Neural progenitor cell (in vitro differentiated cells): Measurements from ENCODE around the gene LLCFC1. TPM values are rescaled to one million over a fixed set of nuclear protein-coding genes. Genes with fewer than 3 reads are reported as not detected.

Experiments used
- DNase-seq: peaks from one replicate; pipeline ENCODE4 v3.0.0-alpha.2; 2016; ENCODE audit warnings: low spot score
- H2AFZ ChIP-seq: fragments of 200-600 bp; sonication (generic); replicated peaks from 2 replicates; pipeline ENCODE4 v1.6.1; 2016; ENCODE audit warnings: antibody characterized with exemption
- H3F3A ChIP-seq: fragments of 200-600 bp; sonication (generic); 2 replicates; pipeline ENCODE4 v1.6.1; 2016; ENCODE audit warnings: antibody characterized with exemption, low read depth
- H3K27ac ChIP-seq: fragments of 200-600 bp; sonication (generic); 2 replicates; pipeline ENCODE4 v1.5.1; 2016; ENCODE audit warnings: mild to moderate bottlenecking
- H3K27me3 ChIP-seq: fragments of 200-600 bp; sonication (generic); 2 replicates; pipeline ENCODE4 v1.6.1; 2016; ENCODE audit warnings: mild to moderate bottlenecking, moderate library complexity
- H3K36me3 ChIP-seq: fragments of 200-600 bp; sonication (generic); 2 replicates; pipeline ENCODE4 v1.5.1; 2016
- H3K4me1 ChIP-seq: fragments of 200-600 bp; sonication (generic); 2 replicates; pipeline ENCODE4 v1.6.1; 2016; ENCODE audit warnings: mixed run types
- H3K4me2 ChIP-seq: fragments of 200-600 bp; sonication (generic); 2 replicates; pipeline ENCODE4 v1.6.1; 2016
- H3K4me3 ChIP-seq: fragments of 200-600 bp; sonication (generic); 2 replicates; pipeline ENCODE4 v1.5.1; 2016
- H3K79me2 ChIP-seq: fragments of 200-600 bp; sonication (generic); 2 replicates; pipeline ENCODE4 v1.6.1; 2016; ENCODE audit warnings: low read depth
- H3K9ac ChIP-seq: fragments of 200-600 bp; sonication (generic); 2 replicates; pipeline ENCODE4 v1.6.1; 2016
- H3K9me3 ChIP-seq: fragments of 200-600 bp; sonication (generic); 2 replicates; pipeline ENCODE4 v1.5.1; 2016; ENCODE audit warnings: low read depth
- H4K20me1 ChIP-seq: fragments of 200-600 bp; sonication (generic); 2 replicates; pipeline ENCODE4 v1.6.1; 2016; ENCODE audit warnings: low read depth
- H3K27ac Mint-ChIP-seq: 3 replicates; pipeline ENCODE4 v1.8.0; 2021; ENCODE audit warnings: mixed read lengths
- H3K27me3 Mint-ChIP-seq: 2 replicates; pipeline ENCODE4 v1.8.0; 2022; ENCODE audit warnings: low read depth, mild to moderate bottlenecking, inconsistent platforms, moderate library complexity, mixed read lengths; ENCODE audit not compliant: insufficient read depth
- H3K36me3 Mint-ChIP-seq: 3 replicates; pipeline ENCODE4 v1.8.0; 2021; ENCODE audit warnings: mixed read lengths
- H3K4me1 Mint-ChIP-seq: 3 replicates; pipeline ENCODE4 v1.8.0; 2021; ENCODE audit warnings: mixed read lengths
- H3K4me3 Mint-ChIP-seq: 3 replicates; pipeline ENCODE4 v1.8.0; 2021; ENCODE audit warnings: mild to moderate bottlenecking, moderate library complexity, mixed read lengths
- H3K9me3 Mint-ChIP-seq: 3 replicates; pipeline ENCODE4 v1.8.0; 2020; ENCODE audit warnings: mixed read lengths
- EZH2 ChIP-seq: fragments of 200-600 bp; sonication (generic); IDR thresholded peaks from 2 replicates; pipeline ENCODE4 v1.6.1; 2017; ENCODE audit warnings: antibody characterized with exemption, mild to moderate bottlenecking, moderate library complexity
- EZH2phosphoT487 ChIP-seq: fragments of 200-600 bp; sonication (generic); IDR thresholded peaks from 2 replicates; pipeline ENCODE4 v1.6.1; 2017; ENCODE audit warnings: antibody characterized with exemption
- total RNA-seq: library from RNA; depleted of rRNA; stranded (reverse); fragments of >200 nt; gene quantifications from 2 replicates; pipeline ENCODE4 v1.2.3, GENCODE V29; 2015; ENCODE audit warnings: low replicate concordance
- TF ChIP-seq, protein P1 (sequence below): fragments of 200-600 bp; sonication (generic); IDR thresholded peaks from 2 replicates; pipeline ENCODE4 v1.5.1; 2017; ENCODE audit warnings: antibody characterized with exemption, mild to moderate bottlenecking

Gene LLCFC1
- total RNA-seq, 1 donor from 2014 or later: not detected

- Mint-ChIP-seq H3K9me3 (no peaks in the 10 kb centered on the region), H3K27ac (no peak overlapping the region), H3K36me3 (no peaks in the 10 kb centered on the region), H3K4me3 (no peak overlapping the region), H3K4me1 (peaks cover 3% of the 10 kb centered on the region), H3K27me3 (peaks cover 2% of the 10 kb centered on the region)
- Histone ChIP-seq H3K4me1 (no peaks in the 10 kb centered on the region), H3K79me2 (no peaks in the 10 kb centered on the region), H3K4me3 (no peak overlapping the region), H4K20me1 (no peaks in the 10 kb centered on the region), H2AFZ (no peak overlapping the region), H3K27ac (no peak overlapping the region), H3K9me3 (no peaks in the 10 kb centered on the region), H3K27me3 (no peaks in the 10 kb centered on the region), H3K36me3 (no peaks in the 10 kb centered on the region), H3K4me2 (no peak overlapping the region), H3F3A (no peaks in the 10 kb centered on the region), H3K9ac (no peak overlapping the region)
- DNase-seq: no peak
- TF ChIP-seq, protein P1, sequence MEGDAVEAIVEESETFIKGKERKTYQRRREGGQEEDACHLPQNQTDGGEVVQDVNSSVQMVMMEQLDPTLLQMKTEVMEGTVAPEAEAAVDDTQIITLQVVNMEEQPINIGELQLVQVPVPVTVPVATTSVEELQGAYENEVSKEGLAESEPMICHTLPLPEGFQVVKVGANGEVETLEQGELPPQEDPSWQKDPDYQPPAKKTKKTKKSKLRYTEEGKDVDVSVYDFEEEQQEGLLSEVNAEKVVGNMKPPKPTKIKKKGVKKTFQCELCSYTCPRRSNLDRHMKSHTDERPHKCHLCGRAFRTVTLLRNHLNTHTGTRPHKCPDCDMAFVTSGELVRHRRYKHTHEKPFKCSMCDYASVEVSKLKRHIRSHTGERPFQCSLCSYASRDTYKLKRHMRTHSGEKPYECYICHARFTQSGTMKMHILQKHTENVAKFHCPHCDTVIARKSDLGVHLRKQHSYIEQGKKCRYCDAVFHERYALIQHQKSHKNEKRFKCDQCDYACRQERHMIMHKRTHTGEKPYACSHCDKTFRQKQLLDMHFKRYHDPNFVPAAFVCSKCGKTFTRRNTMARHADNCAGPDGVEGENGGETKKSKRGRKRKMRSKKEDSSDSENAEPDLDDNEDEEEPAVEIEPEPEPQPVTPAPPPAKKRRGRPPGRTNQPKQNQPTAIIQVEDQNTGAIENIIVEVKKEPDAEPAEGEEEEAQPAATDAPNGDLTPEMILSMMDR: no peak
- TF ChIP-seq EZH2phosphoT487 (no peak), EZH2 (no peak)
Measured at GRCh38 chr7:142941541-142941940, 2.3 kb downstream of the LLCFC1 start.

DNA sequence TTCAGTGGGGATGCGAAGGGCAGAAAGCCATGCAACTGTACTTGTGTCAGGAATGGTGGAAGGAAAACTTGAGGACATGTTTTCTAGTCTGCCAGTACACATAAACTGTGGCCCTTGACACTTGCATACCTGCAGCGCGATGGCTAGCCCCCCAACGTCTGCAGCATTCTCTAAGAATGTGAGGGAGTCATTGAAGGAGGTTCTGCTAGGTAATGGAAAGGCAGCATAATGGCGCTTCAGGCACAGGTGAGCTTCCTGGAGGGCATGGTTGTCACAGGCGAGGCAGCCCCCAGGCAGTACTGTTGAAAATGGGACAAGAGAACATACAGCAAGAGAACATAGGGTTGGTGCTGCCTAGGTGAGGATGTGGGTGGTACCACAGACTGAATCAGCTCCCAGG, 3.5 kb downstream of the LLCFC1 start:
- no peaks in the 10 kb centered on the region for H3K27me3 ChIP-seq
- Mint-ChIP-seq H3K4me3 (no peak overlapping the region), H3K4me1 (peaks cover 3% of the 10 kb centered on the region), H3K27ac (no peak overlapping the region), H3K27me3 (peaks cover 2% of the 10 kb centered on the region), H3K9me3 (no peaks in the 10 kb centered on the region), H3K36me3 (no peaks in the 10 kb centered on the region)
- H3K36me3 ChIP-seq: no peaks in the 10 kb centered on the region
- no peak for TF ChIP-seq EZH2
- no peak for TF ChIP-seq EZH2phosphoT487
- TF ChIP-seq, protein P1: no peak
- no peak overlapping the region for H3K4me2 ChIP-seq
- H3K9me3 ChIP-seq: no peaks in the 10 kb centered on the region
- no peaks in the 10 kb centered on the region for H3K79me2 ChIP-seq
- no peak overlapping the region for H3K27ac ChIP-seq
- no peak overlapping the region for H3K9ac ChIP-seq
- no peaks in the 10 kb centered on the region for H3F3A ChIP-seq
- H4K20me1 ChIP-seq: no peaks in the 10 kb centered on the region
- H3K4me3 ChIP-seq: no peak overlapping the region
- no peak overlapping the region for H2AFZ ChIP-seq
- DNase-seq: no peak
- no peaks in the 10 kb centered on the region for H3K4me1 ChIP-seq

- Histone ChIP-seq H2AFZ (no peak overlapping the region), H3K4me2 (no peak overlapping the region), H3K36me3 (no peaks in the 10 kb centered on the region), H3K4me3 (no peak overlapping the region), H4K20me1 (no peaks in the 10 kb centered on the region), H3K9me3 (no peaks in the 10 kb centered on the region), H3K27ac (no peak overlapping the region), H3K4me1 (no peaks in the 10 kb centered on the region), H3K9ac (no peak overlapping the region), H3F3A (no peaks in the 10 kb centered on the region), H3K79me2 (no peaks in the 10 kb centered on the region), H3K27me3 (no peaks in the 10 kb centered on the region)
- Mint-ChIP-seq H3K27me3 (peaks cover 2% of the 10 kb centered on the region), H3K4me3 (no peak overlapping the region), H3K9me3 (no peaks in the 10 kb centered on the region), H3K27ac (no peak overlapping the region), H3K4me1 (no peaks in the 10 kb centered on the region), H3K36me3 (no peaks in the 10 kb centered on the region)
- no peak for DNase-seq
- TF ChIP-seq EZH2phosphoT487 (no peak), EZH2 (no peak)
- TF ChIP-seq, protein P1: no peak
Measured at GRCh38 chr7:142943706-142944268, 4.5 kb downstream of the LLCFC1 start.
